Keratinocyte (primary cell): ENCODE data around the gene ST6GALNAC6.

ENCODE experiments used
- CTCF ChIP-seq, 3 experiments: IDR thresholded peaks in 1 of 3; conservative IDR thresholded peaks in 1 of 3; optimal IDR thresholded peaks in 1 of 3; 2 replicates in 2 of 3; 3 replicates in 1 of 3; pipeline versions ENCODE3 to v1.5.1; 2011; ENCODE audit warnings: low read length in 3 of 3, mild to moderate bottlenecking in 3 of 3, moderate library complexity in 2 of 3, control low read depth in 1 of 3, inconsistent platforms in 1 of 3; ENCODE audit not compliant: insufficient read depth in 2 of 3; ENCODE audit errors: extremely low read depth in 1 of 3
- EZH2 ChIP-seq: IDR thresholded peaks from one replicate; pipeline ENCODE4 v1.6.1; 2012; ENCODE audit warnings: inconsistent platforms, mild to moderate bottlenecking, low read length, moderate library complexity

- TF ChIP-seq CTCF (optimal IDR thresholded peaks at IDR 0.05 in 1 of 3, IDR thresholded peaks at IDR 0.05 in 1 of 3, conservative IDR thresholded peaks at IDR 0.05 in 1 of 3; ENCODE audit: extremely low read depth in 1 of 3, insufficient read depth in 2 of 3, low read length in 3 of 3) = no peak
- TF ChIP-seq EZH2 = no peak
These were observed 44.4 kb downstream of the ST6GALNAC6 start for GRCh38 chr9:127854960-127855359.
